ENCODE results near the gene PXDC1. TPM values are rescaled to one million over a fixed set of nuclear protein-coding genes. Genes with fewer than 3 reads are reported as not detected.

Gene PXDC1
- polyA plus RNA-seq, 1 experiment: 24.0 TPM

GRCh38 chr6:3737831-3738210, 13.7 kb downstream of the PXDC1 start:
- no peak for TF ChIP-seq CTCF (IDR thresholded peaks at IDR 0.05; ENCODE audit: insufficient read depth, low read depth, low read length)
- no peak overlapping the region for H3K4me3 ChIP-seq (ENCODE audit: low read depth, low read length)
- ChIA-PET POLR2A (no interaction called here), CTCF (interaction anchor here (0.5 kb wide), 1 partner anchor 252 kb away, joined by 3 read pairs; no protein-coding TSS in a partner anchor)
- H3K36me3 ChIP-seq (ENCODE audit: control insufficient read depth, insufficient read depth, low read length): peaks cover 39% of the 10 kb centered on the region
- no peak for DNase-seq (ENCODE audit: low read depth)
- no peaks in the 10 kb centered on the region for H3K27me3 ChIP-seq (ENCODE audit: control insufficient read depth, insufficient read depth, low read length)

- H3K27me3 ChIP-seq (ENCODE audit: control insufficient read depth, insufficient read depth, low read length): no peaks in the 10 kb centered on the region
- ChIA-PET POLR2A (no interaction called here), CTCF (interaction anchor here (0.5 kb wide), 1 partner anchor 253 kb away, joined by 3 read pairs; no protein-coding TSS in a partner anchor)
- H3K4me3 ChIP-seq (ENCODE audit: low read depth, low read length): no peak overlapping the region
- TF ChIP-seq CTCF (IDR thresholded peaks at IDR 0.05; ENCODE audit: insufficient read depth, low read depth, low read length): no peak
- H3K36me3 ChIP-seq (ENCODE audit: control insufficient read depth, insufficient read depth, low read length): peaks cover 40% of the 10 kb centered on the region
- no peak for DNase-seq (ENCODE audit: low read depth)
Observed at GRCh38 chr6:3737149-3737830, 14.2 kb downstream of the PXDC1 start.

- Histone ChIP-seq H3K4me3 (ENCODE audit: low read depth, low read length) (no peak overlapping the region), H3K36me3 (ENCODE audit: control insufficient read depth, insufficient read depth, low read length) (peaks cover 40% of the 10 kb centered on the region), H3K27me3 (ENCODE audit: control insufficient read depth, insufficient read depth, low read length) (no peaks in the 10 kb centered on the region)
- no peak for DNase-seq (ENCODE audit: low read depth)
- POLR2A ChIA-PET: no interaction called here
- TF ChIP-seq CTCF (IDR thresholded peaks at IDR 0.05; ENCODE audit: insufficient read depth, low read depth, low read length): no peak
- CTCF ChIA-PET: interaction anchor here (0.6 to 7.7 kb wide), 7 partner anchors 12 to 455 kb away, joined by 3 to 74 read pairs (median 3); no protein-coding TSS in a partner anchor
Observed at GRCh38 chr6:3735029-3735605, 16.4 kb downstream of the PXDC1 start.

GRCh38 chr6:3734023-3734422, 17.5 kb downstream of the PXDC1 start:
- CTCF ChIA-PET: interaction anchor here (1.6 to 7.7 kb wide), 6 partner anchors 11 to 457 kb away, joined by 3 to 74 read pairs (median 18); no protein-coding TSS in a partner anchor
- Histone ChIP-seq H3K27me3 (ENCODE audit: control insufficient read depth, insufficient read depth, low read length) (no peaks in the 10 kb centered on the region), H3K4me3 (ENCODE audit: low read depth, low read length) (no peak overlapping the region), H3K36me3 (ENCODE audit: control insufficient read depth, insufficient read depth, low read length) (peaks cover 39% of the 10 kb centered on the region)
- no peak for TF ChIP-seq CTCF (IDR thresholded peaks at IDR 0.05; ENCODE audit: insufficient read depth, low read depth, low read length)
- POLR2A ChIA-PET: no interaction called here
- DNase-seq (ENCODE audit: low read depth): no peak

- Histone ChIP-seq H3K27me3 (ENCODE audit: control insufficient read depth, insufficient read depth, low read length) (no peaks in the 10 kb centered on the region), H3K36me3 (ENCODE audit: control insufficient read depth, insufficient read depth, low read length) (peaks cover 39% of the 10 kb centered on the region), H3K4me3 (ENCODE audit: low read depth, low read length) (no peak overlapping the region)
- TF ChIP-seq CTCF (IDR thresholded peaks at IDR 0.05; ENCODE audit: insufficient read depth, low read depth, low read length): no peak
- POLR2A ChIA-PET: no interaction called here
- no peak for DNase-seq (ENCODE audit: low read depth)
- CTCF ChIA-PET: interaction anchor here (0.6 to 7.7 kb wide), 19 partner anchors 10 to 457 kb away, joined by 3 to 74 read pairs (median 8); no protein-coding TSS in a partner anchor
Observed at GRCh38 chr6:3733321-3733925, 18.1 kb downstream of the PXDC1 start.
